CD4-positive, alpha-beta memory T cell (primary cell): ENCODE data around the gene NCKAP5. TPM values are rescaled to one million over a fixed set of nuclear protein-coding genes. Genes with fewer than 3 reads are reported as not detected.

Experiments used
- CTCF ChIA-PET: fragments of 350-600 bp; sonication (Branson Sonifier 250); formaldehyde crosslinking; loops from one replicate; lab custom pipeline; 2021; ENCODE audit warnings: inconsistent platforms; ENCODE audit not compliant: partially characterized antibody; lab: Charles Lee
- POLR2A ChIA-PET: fragments of 350-600 bp; sonication (Branson Sonifier 250); formaldehyde crosslinking; loops from one replicate; lab custom pipeline; 2021; ENCODE audit not compliant: partially characterized antibody; lab: Charles Lee
- DNase-seq, 5 donors: peaks; one replicate each; pipeline versions ENCODE4 v3.0.0 to v3.0.0-alpha.2; 2020 to 2022; ENCODE audit warnings: mixed read lengths in 1 of 5
- H3K27ac ChIP-seq: one replicate; pipeline ENCODE4 v1.7.0; 2013; ENCODE audit warnings: low read depth, low read length
- H3K27me3 ChIP-seq: 2 replicates; pipeline ENCODE4 v1.7.0; 2013; ENCODE audit warnings: mild to moderate bottlenecking, low read length, moderate library complexity; ENCODE audit not compliant: insufficient read depth
- H3K36me3 ChIP-seq: 2 replicates; pipeline ENCODE4 v1.7.0; 2013; ENCODE audit warnings: mild to moderate bottlenecking, low read length, moderate library complexity; ENCODE audit not compliant: insufficient read depth
- H3K4me1 ChIP-seq: 2 replicates; pipeline ENCODE4 v1.7.0; 2013; ENCODE audit warnings: mild to moderate bottlenecking, low read length, moderate library complexity; ENCODE audit not compliant: insufficient read depth
- H3K4me3 ChIP-seq, 2 donors: one replicate each; pipeline ENCODE4 v1.7.0; 2013; ENCODE audit warnings: low read length in 2 of 2, mild to moderate bottlenecking in 1 of 2
- H3K9me3 ChIP-seq, 2 donors: one replicate each; pipeline ENCODE4 v1.7.0; 2013; ENCODE audit warnings: low read length in 2 of 2, control low read depth in 1 of 2; ENCODE audit not compliant: control insufficient read depth in 1 of 2
- H3K27ac Mint-ChIP-seq, 7 donors: one replicate each; pipeline ENCODE4 v1.8.0; 2020 to 2021; ENCODE audit warnings: mixed read lengths in 7 of 7, mild to moderate bottlenecking in 6 of 7, inconsistent platforms in 3 of 7, moderate library complexity in 3 of 7
- H3K27me3 Mint-ChIP-seq, 2 donors: one replicate each; pipeline ENCODE4 v1.8.0; 2020 to 2021; ENCODE audit warnings: mixed read lengths in 2 of 2
- H3K36me3 Mint-ChIP-seq, 2 donors: one replicate each; pipeline ENCODE4 v1.8.0; 2020 to 2021; ENCODE audit warnings: mixed read lengths in 2 of 2, inconsistent platforms in 1 of 2, mild to moderate bottlenecking in 1 of 2
- H3K4me1 Mint-ChIP-seq, 4 donors: one replicate each; pipeline ENCODE4 v1.8.0; 2020 to 2021; ENCODE audit warnings: mixed read lengths in 4 of 4, mild to moderate bottlenecking in 1 of 4
- H3K4me3 Mint-ChIP-seq, 8 donors: one replicate each; pipeline ENCODE4 v1.8.0; 2020 to 2021; ENCODE audit warnings: mixed read lengths in 8 of 8, mild to moderate bottlenecking in 7 of 8, moderate library complexity in 6 of 8, inconsistent platforms in 3 of 8
- H3K9me3 Mint-ChIP-seq, 8 donors: one replicate each; pipeline ENCODE4 v1.8.0; 2020 to 2021; ENCODE audit warnings: mixed read lengths in 8 of 8, mild to moderate bottlenecking in 5 of 8, inconsistent platforms in 3 of 8, moderate library complexity in 1 of 8
- intact Hi-C: fragments of 100-400 bp; cut with micrococcal nuclease; formaldehyde crosslinking; loops from one replicate; pipeline ENCODE4 v1.15.1; 2023
- polyA plus RNA-seq, 2 donors: library from polyadenylated mRNA; unstranded; fragments of 300-500 nt; fragmentation: Illumina TruSeq; gene quantifications; one replicate each; pipeline ENCODE4 v1.2.3, GENCODE V29; 2021
- total RNA-seq, 2 experiments: library from RNA; stranded (reverse); gene quantifications; one replicate each; pipeline ENCODE4 v1.2.3, GENCODE V29; 2021

The NCKAP5 gene
- total and polyA plus RNA-seq, 4 experiments from 2014 or later, result not detected

DNA sequence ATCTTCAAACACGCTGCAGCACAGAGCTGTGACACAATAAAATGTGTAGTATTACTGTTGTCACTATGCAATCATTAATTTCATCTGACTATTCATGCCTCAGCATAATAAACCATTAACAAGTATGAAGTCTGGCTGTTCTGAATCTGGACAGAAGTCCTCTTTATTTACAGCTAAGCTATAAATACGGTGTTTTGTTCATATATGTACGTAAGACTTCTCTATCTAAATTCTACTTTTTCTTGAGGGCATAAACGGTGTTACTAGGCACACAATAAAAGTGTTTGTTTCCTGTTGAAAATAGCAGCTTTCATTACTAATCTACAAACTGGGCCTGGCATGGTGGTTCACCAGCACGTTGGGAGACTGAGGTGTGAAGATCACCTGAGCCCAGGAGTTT lies 443.8 kb downstream of the NCKAP5 start:
- H3K4me1 ChIP-seq, result no peaks in the 10 kb centered on the region
- ChIA-PET CTCF (no interaction called here), POLR2A (no interaction called here)
- H3K4me1 Mint-ChIP-seq, result no peaks in the 10 kb centered on the region
- H3K36me3 ChIP-seq, result no peaks in the 10 kb centered on the region
- no peak overlapping the region for H3K27ac Mint-ChIP-seq
- no peaks in the 10 kb centered on the region for H3K27me3 Mint-ChIP-seq
- H3K4me3 Mint-ChIP-seq, result no peak overlapping the region
- peaks cover 0 to 2% (median 0%) of the 10 kb centered on the region in 8 donors for H3K9me3 Mint-ChIP-seq
- DNase-seq, result no peak
- H3K36me3 Mint-ChIP-seq, result no peaks in the 10 kb centered on the region
- H3K27ac ChIP-seq, result no peak overlapping the region
- intact Hi-C loops, result no loop called here
- no peaks in the 10 kb centered on the region for H3K9me3 ChIP-seq
- no peaks in the 10 kb centered on the region for H3K27me3 ChIP-seq
- no peak overlapping the region for H3K4me3 ChIP-seq

DNA sequence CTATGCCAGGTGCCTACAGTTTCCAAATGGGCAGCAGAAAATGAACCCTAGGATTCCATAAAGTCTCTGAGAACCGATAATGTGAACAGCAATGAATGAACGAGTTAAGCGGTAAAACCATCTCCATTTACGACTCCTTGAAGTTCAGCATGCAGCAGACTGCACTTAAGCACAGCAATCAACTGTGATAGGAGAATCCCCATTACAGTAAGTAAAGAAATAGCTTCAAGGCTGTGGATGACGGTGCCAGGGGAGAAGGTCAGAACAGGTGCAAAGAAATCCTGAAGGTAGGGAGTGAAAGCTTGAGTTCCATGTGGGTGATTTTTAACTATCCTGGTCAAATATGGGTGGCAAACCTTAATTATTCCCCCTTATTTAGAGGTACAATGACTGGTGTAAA lies 444.4 kb downstream of the NCKAP5 start:
- Histone ChIP-seq H3K27me3 (no peaks in the 10 kb centered on the region), H3K4me3 (no peak overlapping the region), H3K36me3 (no peaks in the 10 kb centered on the region), H3K27ac (no peak overlapping the region), H3K4me1 (no peaks in the 10 kb centered on the region), H3K9me3 (no peaks in the 10 kb centered on the region)
- Mint-ChIP-seq H3K4me1 (no peaks in the 10 kb centered on the region), H3K27ac (no peak overlapping the region), H3K9me3 (peaks cover 0 to 2% (median 0%) of the 10 kb centered on the region in 8 donors), H3K36me3 (no peaks in the 10 kb centered on the region), H3K4me3 (no peak overlapping the region), H3K27me3 (no peaks in the 10 kb centered on the region)
- CTCF ChIA-PET, result no interaction called here
- no peak for DNase-seq
- POLR2A ChIA-PET, result no interaction called here
- intact Hi-C loops, result no loop called here

DNA sequence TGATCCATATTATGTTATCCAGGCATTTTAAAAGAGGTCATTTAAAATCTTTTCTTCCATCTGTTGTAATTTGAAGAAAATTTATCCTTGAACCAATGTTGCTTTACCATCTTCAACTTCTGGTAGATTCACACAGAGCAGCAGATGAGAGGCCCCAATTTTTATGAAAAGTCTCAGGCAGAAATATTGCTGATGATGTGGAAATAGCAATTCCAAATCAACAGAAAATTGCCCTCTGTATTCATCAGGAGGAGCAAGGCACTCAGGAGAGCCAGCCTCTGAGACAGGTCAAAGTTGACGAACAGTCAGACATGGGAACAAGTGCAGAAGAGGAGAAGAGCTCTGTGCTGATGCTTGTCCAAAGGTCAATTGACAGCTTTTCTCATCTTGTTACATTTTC lies 444.9 kb downstream of the NCKAP5 start:
- no peak overlapping the region for H3K27ac Mint-ChIP-seq
- POLR2A ChIA-PET, result no interaction called here
- no peak for DNase-seq
- H3K27me3 Mint-ChIP-seq, result no peaks in the 10 kb centered on the region
- no peaks in the 10 kb centered on the region for H3K27me3 ChIP-seq
- H3K27ac ChIP-seq, result no peak overlapping the region
- CTCF ChIA-PET, result no interaction called here
- H3K4me1 ChIP-seq, result no peaks in the 10 kb centered on the region
- H3K4me3 ChIP-seq, result no peak overlapping the region
- intact Hi-C loops, result no loop called here
- H3K4me1 Mint-ChIP-seq, result no peaks in the 10 kb centered on the region
- no peaks in the 10 kb centered on the region for H3K36me3 ChIP-seq
- no peaks in the 10 kb centered on the region for H3K9me3 ChIP-seq
- peaks cover 0 to 4% (median 0%) of the 10 kb centered on the region in 8 donors for H3K9me3 Mint-ChIP-seq
- no peak overlapping the region for H3K4me3 Mint-ChIP-seq
- no peaks in the 10 kb centered on the region for H3K36me3 Mint-ChIP-seq

DNA sequence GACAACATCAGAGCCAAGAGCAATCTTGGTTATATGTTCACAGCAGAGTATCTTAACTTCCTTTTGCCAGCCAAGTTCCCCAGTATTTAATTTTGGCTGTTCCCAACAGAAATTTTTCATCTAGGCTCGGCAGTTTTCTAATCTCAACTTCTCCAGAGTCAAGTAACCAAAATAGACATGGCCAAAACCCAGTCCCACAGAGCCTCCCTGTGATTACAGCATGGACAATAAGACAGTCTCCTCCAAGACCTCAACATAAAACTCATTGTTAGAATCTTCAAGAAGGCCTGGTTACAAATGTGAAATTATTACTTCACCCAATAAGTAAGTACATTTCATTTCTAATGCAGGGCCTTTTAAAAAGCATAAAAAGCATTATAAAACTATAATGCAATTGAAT lies 445.7 kb downstream of the NCKAP5 start:
- Mint-ChIP-seq H3K4me1 (no peaks in the 10 kb centered on the region), H3K9me3 (peaks cover 0 to 4% (median 0%) of the 10 kb centered on the region in 8 donors), H3K4me3 (no peak overlapping the region), H3K27ac (no peak overlapping the region), H3K36me3 (no peaks in the 10 kb centered on the region), H3K27me3 (no peaks in the 10 kb centered on the region)
- ChIA-PET CTCF (no interaction called here), POLR2A (no interaction called here)
- Histone ChIP-seq H3K27me3 (no peaks in the 10 kb centered on the region), H3K4me1 (no peaks in the 10 kb centered on the region), H3K9me3 (no peaks in the 10 kb centered on the region), H3K27ac (no peak overlapping the region), H3K4me3 (no peak overlapping the region), H3K36me3 (no peaks in the 10 kb centered on the region)
- DNase-seq, result no peak
- intact Hi-C loops, result no loop called here

DNA sequence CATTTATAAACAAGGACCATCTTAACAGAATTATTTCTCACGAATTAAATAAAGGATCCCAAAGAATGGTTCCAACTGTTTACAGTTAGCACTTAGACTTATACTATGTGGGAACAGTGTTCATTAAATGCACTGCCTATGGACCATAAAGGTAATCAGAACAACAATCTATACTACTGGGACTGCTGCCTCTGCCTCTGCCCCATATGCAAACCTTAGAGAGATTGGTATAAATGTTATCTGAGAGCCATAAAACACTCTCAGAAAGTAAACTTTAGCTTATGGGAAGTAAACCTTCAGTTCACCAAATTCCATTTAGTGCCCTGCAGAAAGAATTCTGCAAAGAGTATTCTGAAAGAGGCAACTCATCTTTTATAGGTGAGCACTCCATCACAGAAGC lies 448.0 kb downstream of the NCKAP5 start:
- Histone ChIP-seq H3K27ac (no peak overlapping the region), H3K36me3 (no peaks in the 10 kb centered on the region), H3K4me3 (no peak overlapping the region), H3K27me3 (no peaks in the 10 kb centered on the region), H3K9me3 (no peaks in the 10 kb centered on the region), H3K4me1 (no peaks in the 10 kb centered on the region)
- CTCF ChIA-PET, result no interaction called here
- Mint-ChIP-seq H3K4me1 (no peaks in the 10 kb centered on the region), H3K9me3 (peaks cover 0 to 4% (median 0%) of the 10 kb centered on the region in 8 donors), H3K36me3 (no peaks in the 10 kb centered on the region), H3K27me3 (no peaks in the 10 kb centered on the region), H3K27ac (no peak overlapping the region), H3K4me3 (no peak overlapping the region)
- intact Hi-C loops, result no loop called here
- no peak for DNase-seq
- POLR2A ChIA-PET, result no interaction called here

DNA sequence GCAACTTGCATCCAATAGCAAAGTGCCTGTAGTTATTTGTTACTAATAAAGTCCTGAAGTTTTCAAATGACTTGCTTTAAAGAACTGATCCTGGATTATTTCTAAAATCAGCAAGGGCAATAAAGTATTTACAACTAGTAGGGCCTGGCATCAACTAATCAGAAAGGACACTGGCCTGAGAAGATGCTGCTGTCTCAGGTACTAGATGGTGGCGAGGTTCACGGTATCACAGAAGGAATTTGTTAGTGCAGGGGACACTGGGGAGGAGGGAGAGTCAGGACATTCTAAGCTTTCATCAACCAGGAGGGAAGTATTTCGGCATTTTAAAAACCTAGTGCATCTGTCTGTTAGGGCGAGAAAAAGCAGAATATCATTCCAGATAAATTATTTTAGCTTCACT lies 458.1 kb downstream of the NCKAP5 start:
- H3K9me3 ChIP-seq, result no peaks in the 10 kb centered on the region
- H3K27ac ChIP-seq, result no peak overlapping the region
- CTCF ChIA-PET, result no interaction called here
- POLR2A ChIA-PET, result no interaction called here
- intact Hi-C loops, result no loop called here
- H3K27me3 ChIP-seq, result no peaks in the 10 kb centered on the region
- H3K4me3 ChIP-seq, result no peak overlapping the region
- Mint-ChIP-seq H3K4me1 (no peaks in the 10 kb centered on the region), H3K27me3 (no peaks in the 10 kb centered on the region), H3K4me3 (no peak overlapping the region), H3K9me3 (peaks cover 0 to 7% (median under 1%) of the 10 kb centered on the region in 8 donors), H3K27ac (no peak overlapping the region), H3K36me3 (no peaks in the 10 kb centered on the region)
- H3K4me1 ChIP-seq, result no peaks in the 10 kb centered on the region
- H3K36me3 ChIP-seq, result no peaks in the 10 kb centered on the region
- no peak for DNase-seq

DNA sequence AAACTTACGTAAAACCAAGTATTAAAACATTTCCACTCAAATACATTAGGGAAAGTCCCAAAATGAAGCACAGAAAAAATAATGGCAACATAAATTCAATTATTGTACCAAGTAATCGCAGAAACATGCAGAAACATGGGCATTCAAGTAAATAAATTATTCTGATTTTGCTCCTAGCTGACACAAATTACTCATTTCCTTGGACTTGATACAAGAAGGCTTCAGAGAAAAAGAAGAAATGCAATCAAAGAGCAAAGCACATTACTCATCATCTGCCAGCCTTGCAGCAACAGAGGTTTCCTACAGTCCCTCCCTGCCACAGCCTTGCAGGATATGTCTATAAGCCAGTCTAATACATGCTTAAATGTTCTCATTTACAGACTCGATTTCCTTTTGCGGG lies 458.5 kb downstream of the NCKAP5 start:
- Mint-ChIP-seq H3K4me3 (no peak overlapping the region), H3K27ac (no peak overlapping the region), H3K27me3 (no peaks in the 10 kb centered on the region), H3K9me3 (peaks cover 0 to 5% (median 2%) of the 10 kb centered on the region in 8 donors), H3K36me3 (no peaks in the 10 kb centered on the region), H3K4me1 (no peaks in the 10 kb centered on the region)
- H3K9me3 ChIP-seq, result no peaks in the 10 kb centered on the region
- CTCF ChIA-PET, result no interaction called here
- H3K27me3 ChIP-seq, result no peaks in the 10 kb centered on the region
- intact Hi-C loops, result no loop called here
- no peak for DNase-seq
- no peaks in the 10 kb centered on the region for H3K4me1 ChIP-seq
- no peak overlapping the region for H3K27ac ChIP-seq
- no peak overlapping the region for H3K4me3 ChIP-seq
- no peaks in the 10 kb centered on the region for H3K36me3 ChIP-seq
- POLR2A ChIA-PET, result no interaction called here
